NCI-H2196 (cell line): ENCODE results near the gene NDUFA8.

Experiments used
- DNase-seq: peaks from one replicate; lab custom pipeline; 2025; ENCODE audit not compliant: unreplicated experiment; lab: John Stamatoyannopoulos, UW

Gene NDUFA8

DNA sequence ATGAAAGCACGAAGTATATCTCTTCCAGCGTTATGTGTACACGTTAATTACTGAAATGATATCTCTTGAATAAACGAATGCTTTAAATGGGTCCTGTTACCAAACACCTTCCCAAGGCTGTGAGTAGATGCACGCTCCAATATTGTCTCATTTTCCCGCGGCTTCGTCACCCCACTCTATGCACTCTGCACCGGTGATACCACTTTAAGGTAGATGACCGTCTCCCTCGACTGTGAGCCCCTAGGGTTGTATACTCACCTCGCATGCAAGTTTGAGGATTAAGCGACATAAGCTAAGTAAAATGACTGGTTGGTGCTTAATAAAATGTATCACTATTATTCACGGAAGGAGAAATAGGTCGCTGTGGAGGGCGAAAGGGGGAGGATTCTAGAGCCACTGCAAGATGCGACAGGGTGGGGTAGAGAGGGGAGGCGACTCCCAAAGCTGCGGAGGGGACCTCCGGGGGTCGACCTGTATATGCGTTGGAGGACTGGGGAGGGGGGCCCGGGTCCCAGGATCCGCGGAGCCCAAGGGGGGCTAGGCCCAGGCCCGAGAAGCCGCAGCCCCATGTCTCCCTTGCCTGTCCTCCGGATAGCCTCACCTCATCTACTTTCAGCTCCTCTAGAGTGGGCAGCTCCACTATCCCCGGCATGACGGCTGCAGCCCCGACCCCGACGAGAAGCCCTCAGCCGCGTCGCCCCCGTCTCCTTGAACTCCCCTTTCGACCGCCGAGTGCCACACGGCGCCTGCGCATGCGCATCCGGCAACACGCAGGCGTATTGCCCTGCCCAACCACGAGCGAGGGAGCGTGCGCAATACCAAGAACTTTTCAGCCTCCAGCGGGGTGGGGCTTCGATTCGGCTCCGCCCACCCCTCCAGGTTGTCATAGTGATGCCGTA is at the start of gene NDUFA8, which contains the start of gene MORN5:
NDUFA8 (minus strand) TSS at position 754 of the 899 bp plus-strand sequence; CDS start at position 652, 102 bp downstream.
MORN5 (plus strand) TSS at position 883 of the 899 bp plus-strand sequence. CDS start 65 bp downstream, outside the sequence.
- peak; percentile 96 for DNase-seq

DNA sequence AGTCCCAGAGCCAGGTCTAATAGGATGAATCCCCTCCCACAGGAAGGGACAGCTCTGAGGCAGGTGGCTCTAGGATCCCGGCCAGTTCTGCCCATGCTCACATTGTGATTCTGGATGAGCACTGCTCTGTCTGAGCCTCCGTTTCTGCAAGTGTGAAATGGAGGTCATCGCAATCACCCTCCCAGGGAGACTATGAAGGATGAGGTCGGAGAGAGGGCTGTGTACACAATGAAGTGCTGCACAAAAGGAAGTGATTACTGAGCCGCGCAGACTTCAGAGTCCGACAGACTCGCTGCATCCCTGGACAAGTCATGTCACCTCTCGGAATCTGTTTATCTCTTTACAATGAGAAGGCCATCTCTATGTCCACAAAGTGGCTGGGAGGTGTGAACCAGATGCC is 47.5 kb upstream of the NDUFA8 start:
- DNase-seq: no peak

DNA sequence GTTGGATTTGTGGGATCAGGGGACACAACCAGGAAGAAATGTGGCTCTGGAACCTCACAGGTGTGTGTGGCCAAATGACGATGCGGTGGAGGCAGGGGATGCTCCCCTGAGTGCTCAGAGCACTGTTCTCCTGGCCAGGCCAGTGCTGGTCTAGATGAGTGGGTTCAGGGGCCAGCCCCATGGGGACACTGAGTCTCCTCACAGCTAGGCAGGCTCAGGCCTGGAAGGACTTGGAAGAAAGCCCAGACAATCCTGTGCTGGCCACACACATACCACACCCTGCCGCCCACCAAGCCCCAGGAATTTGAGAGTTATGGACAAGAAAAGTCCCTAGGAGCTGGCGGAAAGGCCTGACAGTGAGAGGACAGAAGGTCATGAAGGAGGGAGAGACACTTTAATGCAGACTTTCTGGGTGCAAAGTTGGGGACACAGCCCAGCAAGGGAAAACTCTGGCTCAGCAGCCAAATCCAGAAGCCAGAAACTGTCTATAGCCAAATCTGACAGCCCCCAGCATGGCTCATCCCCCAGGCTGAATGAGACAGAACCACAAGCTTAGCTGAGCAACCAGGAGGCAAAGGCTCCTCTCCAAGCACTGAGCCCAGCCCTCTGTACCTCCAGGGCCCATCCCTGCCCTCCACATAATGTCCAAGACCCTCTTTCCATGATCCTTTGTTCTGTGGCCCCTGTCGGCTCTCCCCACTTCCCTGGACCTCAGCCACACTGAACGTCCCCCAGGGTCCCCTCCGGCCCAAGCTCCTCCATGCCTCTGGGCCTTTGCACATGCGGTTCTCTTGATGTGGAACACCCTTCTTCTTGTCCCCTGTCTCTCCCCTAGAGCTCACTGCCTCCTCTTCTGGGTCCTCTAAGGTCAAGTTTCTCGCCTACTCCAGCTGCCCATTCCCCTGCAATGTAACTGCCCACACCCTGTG is 46.8 kb upstream of the NDUFA8 start:
- no peak for DNase-seq

DNA sequence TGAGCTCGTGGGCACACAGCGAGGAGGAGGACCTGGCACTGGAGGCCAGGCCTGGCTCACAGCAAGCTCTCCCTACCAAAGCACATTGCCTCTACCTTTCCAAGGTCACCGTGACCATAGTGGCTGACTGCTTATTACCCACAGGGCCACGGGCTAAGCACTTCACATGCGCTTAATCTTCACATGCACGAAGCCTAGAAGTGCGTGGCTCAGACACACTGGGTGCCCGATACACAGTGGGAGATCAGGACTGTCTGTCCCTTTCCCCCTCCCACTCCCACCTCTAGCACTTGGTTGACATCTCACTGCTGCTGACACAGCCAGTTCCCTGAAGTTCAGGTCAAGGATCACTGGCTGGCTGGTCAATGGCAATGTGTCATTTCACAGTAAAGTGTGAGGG is 45.6 kb upstream of the NDUFA8 start:
- DNase-seq: no peak

DNA sequence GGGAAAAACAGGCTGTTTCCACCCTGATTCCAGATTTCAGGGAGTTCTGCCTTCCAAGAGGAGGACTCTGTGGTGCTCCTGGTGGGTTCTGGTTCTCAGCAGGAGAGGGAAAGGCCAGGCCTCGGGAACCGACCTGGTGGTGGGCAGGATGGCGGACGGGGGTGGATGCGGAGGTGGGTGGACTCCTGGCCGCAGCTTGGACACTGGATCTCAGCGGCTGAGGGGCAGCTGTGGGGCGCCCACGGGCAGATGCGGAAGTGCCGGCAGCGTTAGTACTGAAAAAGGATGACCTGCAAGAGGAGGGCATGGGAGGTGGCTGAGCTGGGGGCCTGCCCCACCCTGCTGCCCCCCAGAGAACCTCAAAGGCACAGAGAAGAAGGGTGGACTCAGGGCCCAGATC is 44.9 kb upstream of the NDUFA8 start:
- no peak for DNase-seq

DNA sequence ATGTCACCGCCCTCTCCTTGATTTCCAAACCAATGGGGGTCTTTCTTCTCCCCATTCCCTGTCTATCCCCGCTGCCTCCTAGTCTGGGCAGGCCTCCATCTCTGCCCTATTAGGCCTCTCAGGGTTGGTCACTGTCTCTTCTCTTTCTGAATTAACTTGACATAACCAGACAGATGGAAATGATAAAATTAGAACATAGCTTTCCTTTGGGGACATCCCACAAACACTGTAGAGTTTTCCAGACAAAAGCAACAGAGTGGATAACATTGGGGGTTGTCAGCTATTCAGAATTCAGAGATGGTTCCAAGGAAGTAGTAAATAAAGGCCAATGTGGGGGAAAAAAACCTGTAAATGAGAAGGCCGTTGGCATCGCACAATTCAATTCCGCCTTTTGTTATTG is 44.5 kb upstream of the NDUFA8 start:
- DNase-seq: no peak

DNA sequence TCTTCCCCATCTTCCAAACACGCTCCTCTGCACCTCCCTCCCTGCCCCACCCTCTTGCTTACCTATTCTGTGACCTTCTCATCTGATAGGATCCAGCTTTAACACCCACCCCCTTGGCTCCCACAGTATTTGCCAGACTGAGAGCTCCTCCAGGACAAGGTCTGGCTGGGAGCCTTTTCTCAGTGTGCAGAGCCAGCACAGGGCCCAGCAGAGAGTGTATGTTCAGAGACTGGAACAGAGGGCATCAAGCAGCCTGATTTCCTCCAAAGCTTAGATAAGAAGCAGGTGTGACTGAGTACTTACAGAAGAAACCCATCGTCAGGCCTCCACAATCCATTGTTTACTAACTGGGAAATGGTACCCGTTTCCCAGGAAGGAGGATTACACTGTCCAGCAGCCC is 42.5 kb upstream of the NDUFA8 start:
- no peak for DNase-seq

DNA sequence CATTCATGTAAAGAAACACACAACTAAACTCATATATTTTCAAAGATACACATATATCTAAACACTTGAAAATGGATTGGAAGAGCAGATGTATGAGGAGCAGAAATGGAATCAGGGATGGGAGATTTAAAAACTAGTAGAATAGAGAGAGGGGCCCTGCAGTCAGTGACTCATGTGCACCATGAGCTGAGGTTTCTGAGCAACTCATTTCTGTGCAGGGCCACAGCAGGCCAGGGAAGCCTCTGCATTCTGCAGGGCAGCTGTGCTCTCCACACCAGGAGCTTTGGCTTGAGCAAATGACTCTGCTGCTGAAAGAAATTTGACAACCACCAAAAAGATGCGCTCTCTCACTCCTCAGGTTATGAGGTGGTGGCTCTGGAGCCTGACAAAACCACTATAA is 42.1 kb upstream of the NDUFA8 start:
- no peak for DNase-seq

DNA sequence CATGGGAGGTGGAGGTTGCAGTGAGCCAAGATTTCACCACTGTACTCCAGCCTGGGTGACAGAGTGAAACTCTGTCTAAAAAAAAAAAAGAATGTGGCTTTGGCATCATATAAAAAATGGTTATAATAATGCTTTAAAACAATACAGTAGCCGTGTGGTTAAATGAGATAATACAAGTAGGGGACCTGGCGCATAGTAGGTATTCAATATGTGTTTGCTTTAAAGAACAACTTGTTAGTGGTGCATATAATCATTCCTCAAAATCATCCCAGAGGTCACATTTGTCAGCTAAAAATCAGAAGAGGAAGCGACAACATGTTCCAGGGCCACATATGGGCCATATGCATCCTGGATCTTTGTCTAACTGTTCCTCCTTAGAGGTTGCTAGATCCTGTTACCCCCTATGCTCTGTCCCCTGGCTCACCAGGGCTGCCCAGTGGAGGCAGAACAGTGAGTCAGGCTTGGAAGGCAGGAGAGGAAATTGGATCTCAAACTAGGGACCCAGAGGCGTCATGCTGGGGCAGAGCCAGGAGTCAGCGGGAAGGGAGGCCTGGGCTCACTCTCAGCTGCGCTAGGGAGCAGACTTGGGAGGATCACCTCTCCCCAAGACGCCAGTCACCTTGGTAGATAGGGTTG is 41.5 kb upstream of the NDUFA8 start:
- no peak for DNase-seq

DNA sequence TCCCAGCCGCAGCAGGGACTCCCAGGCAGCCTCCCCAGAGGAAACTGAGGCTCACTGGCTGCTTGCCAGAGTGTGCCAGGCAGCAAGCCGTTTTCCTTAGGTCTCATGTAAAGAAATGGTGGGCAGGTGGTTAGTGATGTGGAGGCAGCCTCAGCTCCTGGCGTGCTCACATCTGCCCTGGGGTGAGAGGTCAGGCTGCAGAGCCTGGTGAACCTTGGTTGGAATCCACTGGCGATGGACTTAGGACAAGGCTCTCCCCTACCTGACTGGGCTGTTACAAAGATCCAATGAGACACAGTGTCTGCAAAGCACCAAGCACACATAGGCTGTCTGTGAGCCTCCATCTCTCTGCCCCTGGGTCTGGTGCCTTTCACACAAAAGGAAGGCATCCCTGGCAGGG is 38.3 kb upstream of the NDUFA8 start:
- DNase-seq: no peak

DNA sequence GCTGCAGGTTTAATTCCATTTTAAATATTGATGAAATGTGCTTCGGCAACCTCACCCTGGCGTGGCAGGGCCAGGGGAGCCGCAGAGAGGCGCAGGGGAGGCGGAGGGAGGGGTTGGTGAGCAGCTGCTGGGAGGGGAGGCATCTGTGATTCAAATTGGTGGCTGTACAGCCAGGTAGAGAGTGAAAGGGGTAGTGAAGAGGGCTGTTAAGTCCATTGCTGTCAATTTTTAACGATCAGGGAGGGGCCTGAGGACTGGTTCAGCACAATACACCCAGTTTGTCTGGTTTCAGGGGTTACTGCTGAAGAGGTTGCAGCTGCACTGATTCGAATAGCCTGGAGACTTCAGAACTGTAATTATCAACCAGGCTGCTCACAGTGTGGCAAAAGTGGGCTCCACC is 37.8 kb upstream of the NDUFA8 start:
- no peak for DNase-seq

DNA sequence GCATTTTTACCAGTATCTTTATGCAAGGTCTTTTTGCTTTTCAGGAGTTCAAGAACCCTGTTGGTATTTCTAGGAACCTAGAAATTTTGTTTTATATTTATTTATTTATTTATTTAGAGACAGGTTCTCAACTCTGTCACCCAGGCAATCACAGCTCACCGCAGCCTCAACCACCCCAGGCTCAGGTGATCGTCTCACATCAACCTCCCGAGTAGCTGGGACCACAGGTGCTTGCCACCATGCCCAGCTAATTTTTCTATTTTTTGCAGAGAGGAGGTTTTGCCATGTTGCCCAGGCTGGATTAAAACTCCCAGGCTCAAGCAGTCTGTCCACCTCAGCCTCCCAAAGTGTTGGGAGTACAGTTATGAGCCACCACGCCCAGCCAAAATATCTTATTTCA is 36.3 kb upstream of the NDUFA8 start:
- DNase-seq: no peak

DNA sequence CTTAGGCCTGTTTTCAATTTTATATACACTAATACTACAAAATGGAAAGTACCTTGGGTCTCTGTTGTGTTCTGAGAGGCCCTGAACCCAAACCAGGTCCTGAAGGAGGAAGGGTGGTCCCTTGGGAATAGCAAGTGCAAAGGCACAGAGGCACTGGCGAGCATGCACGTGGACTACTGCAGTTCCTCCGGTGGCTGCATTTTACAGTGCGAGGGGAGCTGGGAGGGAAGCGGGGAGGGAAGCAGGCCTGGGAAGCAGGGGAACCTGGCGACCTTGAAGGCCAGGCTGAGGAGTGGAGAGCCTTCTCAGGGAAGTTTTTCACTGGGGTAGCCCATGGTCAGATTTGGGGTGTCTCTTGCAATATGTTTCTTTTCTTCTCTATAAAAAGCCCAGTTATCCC is 34.1 kb upstream of the NDUFA8 start:
- no peak for DNase-seq

DNA sequence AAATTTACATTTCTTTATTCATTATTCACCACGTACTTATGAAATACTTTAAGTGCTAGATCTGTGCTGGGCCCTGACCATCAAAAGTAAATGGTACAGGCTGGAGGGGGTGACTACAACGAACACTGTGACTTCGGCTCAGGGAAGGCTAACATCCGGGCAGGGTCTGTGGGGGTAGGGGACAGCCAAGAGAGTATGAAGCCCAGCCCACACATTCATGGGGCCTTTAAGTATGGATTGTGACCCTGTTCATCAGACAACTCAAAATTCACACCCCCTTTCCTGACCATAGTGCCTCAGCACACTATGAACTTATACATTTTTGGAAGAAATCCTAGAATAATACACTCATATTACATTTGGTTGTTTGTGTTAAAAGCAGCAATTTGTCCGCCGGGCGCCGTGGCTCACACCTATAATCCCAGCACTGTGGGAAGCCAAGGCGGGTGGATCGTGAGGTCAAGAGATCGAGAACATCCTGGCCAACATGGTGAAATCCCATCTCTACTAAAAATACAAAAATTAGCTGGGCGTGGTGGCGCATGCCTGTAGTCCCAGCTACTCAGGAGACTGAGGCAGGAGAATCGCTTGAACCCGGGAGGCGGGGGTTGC is 33.4 kb upstream of the NDUFA8 start:
- no peak for DNase-seq

DNA sequence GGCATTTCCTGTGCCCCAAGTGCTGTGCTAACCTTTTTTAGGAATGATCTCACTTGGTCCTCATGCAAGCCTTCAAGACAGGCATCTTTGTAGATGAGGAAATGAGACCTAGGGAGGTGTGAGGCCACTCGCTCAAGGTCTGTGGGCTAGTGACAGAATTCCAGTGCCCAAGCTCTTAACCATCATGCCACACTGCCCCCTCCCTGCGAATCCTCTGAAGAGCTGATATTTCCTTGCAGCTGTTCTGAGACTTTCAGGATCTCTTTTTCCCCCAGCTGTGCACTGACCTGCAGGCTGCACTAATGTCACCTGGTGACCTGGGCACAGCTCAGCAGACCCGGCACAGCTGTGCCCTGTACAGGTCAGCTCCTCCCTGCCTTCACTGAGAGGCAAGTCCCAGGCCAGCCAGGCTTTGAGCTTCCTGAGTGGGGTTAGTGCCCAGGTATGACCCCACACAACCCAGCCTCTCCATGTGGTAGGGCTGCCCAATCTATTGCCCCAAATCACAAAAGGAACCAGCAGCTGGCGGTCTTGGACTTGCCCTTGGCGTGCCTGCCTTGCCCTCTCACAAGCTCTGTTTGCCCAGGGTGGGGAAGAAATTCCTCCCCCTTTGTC is 32.8 kb upstream of the NDUFA8 start:
- no peak for DNase-seq

DNA sequence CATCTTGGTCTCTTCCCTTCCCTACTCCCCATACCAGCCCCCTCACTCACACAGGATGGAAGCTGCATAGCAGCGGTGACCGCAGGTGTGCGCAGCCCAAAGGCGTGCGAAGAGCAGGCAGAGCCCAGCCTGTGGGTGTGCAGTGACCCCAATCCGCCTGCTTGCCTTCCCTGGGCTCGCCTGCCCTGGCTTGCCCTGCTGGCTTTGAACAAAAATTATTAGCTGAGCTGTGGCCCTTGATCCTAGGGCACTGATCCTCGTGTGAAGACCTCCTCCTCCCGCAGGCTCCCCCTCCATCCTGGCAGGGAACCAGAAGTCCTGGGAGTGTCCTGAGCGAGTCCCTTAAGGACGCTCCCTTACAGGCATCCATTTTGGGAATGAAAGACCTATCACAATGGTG is 32.0 kb upstream of the NDUFA8 start:
- no peak for DNase-seq

DNA sequence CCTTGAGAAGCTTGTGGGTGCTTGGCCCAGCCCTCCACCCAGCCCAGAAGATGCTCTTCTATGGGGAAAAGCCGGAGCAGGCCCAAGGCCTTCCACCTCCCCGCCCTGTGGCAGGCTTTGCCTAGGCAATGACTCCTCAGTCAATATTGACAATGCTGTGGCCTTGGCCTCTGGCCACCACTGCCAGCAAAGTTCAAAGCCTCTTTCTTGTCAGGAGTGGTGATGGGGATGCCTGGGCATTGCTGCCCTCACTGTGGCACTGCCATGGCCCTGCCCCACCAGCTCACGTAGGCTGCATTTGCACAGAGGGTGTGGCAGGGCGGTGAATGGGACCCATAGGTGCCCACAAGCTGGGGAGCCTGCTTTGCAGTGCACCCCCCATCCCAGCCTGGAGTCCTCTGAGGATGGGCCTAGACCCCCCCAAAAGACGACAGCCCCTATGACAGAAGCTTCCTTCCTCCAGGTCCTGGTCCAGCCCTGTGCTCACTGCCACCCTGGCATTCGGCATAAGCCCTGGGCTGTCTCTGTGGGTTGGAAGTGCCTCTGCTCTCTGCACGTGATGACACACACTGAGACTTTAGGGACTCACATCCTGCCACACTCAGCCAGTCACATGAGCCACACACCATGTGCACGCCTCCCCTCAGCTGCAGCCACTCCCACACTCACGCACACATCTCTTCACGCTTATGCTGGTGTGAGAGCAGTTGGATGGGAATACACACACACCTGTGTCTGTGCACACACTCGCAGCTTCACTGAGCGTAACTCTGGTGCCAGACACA is 31.2 kb upstream of the NDUFA8 start:
- DNase-seq: peak; percentile 49

DNA sequence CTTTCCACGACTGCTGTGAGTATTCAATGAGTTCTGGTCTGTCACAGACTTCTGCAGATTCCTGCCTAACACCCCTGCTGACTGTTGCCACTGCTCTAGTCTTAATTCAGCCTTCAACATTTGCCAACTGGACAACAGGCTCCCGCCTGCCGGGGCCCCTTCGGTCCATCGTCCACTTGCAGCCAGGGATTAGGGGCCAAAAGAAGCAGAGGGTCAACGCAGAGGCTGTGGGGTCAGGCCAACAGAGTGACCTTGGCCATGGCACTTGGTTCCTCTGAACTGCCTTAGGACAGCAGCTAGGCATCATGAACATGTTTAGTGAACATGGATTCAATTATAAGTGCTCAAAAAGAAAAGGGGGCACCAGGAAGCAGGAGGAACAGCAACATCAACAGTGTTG is 28.8 kb upstream of the NDUFA8 start:
- no peak for DNase-seq

DNA sequence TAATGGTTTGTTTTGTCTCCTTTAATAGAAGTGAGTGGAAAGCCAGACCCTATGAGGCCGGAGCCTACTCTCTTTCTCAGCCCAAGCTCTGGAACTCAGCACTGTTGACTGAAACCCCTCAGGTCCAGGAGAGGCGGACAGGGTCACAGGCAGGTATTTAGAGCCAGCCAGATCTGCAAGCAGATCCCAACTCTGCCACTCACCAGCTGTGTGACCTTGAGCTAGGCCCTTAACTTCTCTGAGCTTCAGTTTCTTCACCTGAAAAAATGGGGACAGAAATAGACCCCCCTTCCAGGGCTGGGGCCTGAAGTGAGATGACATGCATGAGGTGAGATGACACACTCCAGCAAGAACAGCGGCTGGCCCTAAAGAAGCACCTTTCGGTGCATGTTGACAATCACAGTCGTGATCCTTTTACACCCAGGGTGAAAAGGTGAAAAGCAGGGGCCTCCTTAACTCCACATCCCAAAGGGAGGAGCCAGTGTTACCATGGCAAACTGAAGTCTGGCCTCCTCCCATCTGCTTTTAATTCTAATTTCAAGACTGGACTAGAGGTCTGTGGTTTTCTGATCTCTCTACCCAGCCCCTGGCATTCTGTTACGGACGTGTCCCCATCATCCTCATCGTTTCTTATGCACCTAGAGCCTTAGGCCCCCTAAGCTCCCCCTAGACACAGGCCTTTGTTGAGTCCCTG is 27.3 kb upstream of the NDUFA8 start:
- no peak for DNase-seq
